Stimulated activated naive CD8-positive, alpha-beta T cell treated with anti-CD3 and anti-CD28 coated beads, Interleukin-15, amount 100 ng/mL, for 72 hours (primary cell): ENCODE measurements around the gene SDCCAG8.

ENCODE experiments used
- ATAC-seq: fragments of 150-1000 bp; cut with Tn5 transposase; 2 replicates; pipeline ENCODE4 v1.10.0; 2021; ENCODE audit warnings: mild to moderate bottlenecking, moderate library complexity
- DNase-seq, 2 donors: peaks; one replicate each; pipeline ENCODE4 v3.0.0; 2021 to 2022
- H3K27ac Mint-ChIP-seq, 2 donors: one replicate each; pipeline ENCODE4 v1.8.0; 2022; ENCODE audit warnings: mild to moderate bottlenecking in 2 of 2, mixed read lengths in 2 of 2, moderate library complexity in 2 of 2
- H3K27me3 Mint-ChIP-seq: one replicate; pipeline ENCODE4 v1.8.0; 2022; ENCODE audit warnings: mixed read lengths
- H3K4me1 Mint-ChIP-seq: one replicate; pipeline ENCODE4 v1.8.0; 2022; ENCODE audit warnings: mild to moderate bottlenecking, mixed read lengths
- H3K4me3 Mint-ChIP-seq, 2 donors: one replicate each; pipeline ENCODE4 v1.8.0; 2022; ENCODE audit warnings: mild to moderate bottlenecking in 2 of 2, mixed read lengths in 2 of 2, moderate library complexity in 1 of 2
- H3K9me3 Mint-ChIP-seq, 2 donors: one replicate each; pipeline ENCODE4 v1.8.0; 2022; ENCODE audit warnings: mixed read lengths in 2 of 2

SDCCAG8 gene

GRCh38 chr1:243397613-243398321 is 141.9 kb downstream of the SDCCAG8 start:
- Mint-ChIP-seq H3K4me1 (peaks cover 8% of the 10 kb centered on the region), H3K27me3 (no peaks in the 10 kb centered on the region), H3K4me3 (no peak overlapping the region), H3K27ac (no peak overlapping the region), H3K9me3 (no peaks in the 10 kb centered on the region)
- ATAC-seq (no peak), DNase-seq (no peak)

- H3K9me3 Mint-ChIP-seq: no peaks in the 10 kb centered on the region
- peaks cover 8% of the 10 kb centered on the region for H3K4me1 Mint-ChIP-seq
- H3K27me3 Mint-ChIP-seq: no peaks in the 10 kb centered on the region
- H3K27ac Mint-ChIP-seq: no peak overlapping the region
- DNase-seq (no peak), ATAC-seq (no peak)
- no peak overlapping the region for H3K4me3 Mint-ChIP-seq
Observed at GRCh38 chr1:243399561-243400155, 143.8 kb downstream of the SDCCAG8 start.

GRCh38 chr1:243402868-243403267 is 147.0 kb downstream of the SDCCAG8 start:
- Mint-ChIP-seq H3K27me3 (no peaks in the 10 kb centered on the region), H3K9me3 (no peaks in the 10 kb centered on the region), H3K4me1 (peaks cover 17% of the 10 kb centered on the region), H3K27ac (no peak overlapping the region), H3K4me3 (no peak overlapping the region)
- DNase-seq (no peak), ATAC-seq (no peak)

GRCh38 chr1:243406424-243406823 is 150.6 kb downstream of the SDCCAG8 start:
- no peak overlapping the region for H3K27ac Mint-ChIP-seq

GRCh38 chr1:243407284-243408018 is 151.6 kb downstream of the SDCCAG8 start:
- H3K4me1 Mint-ChIP-seq: peaks cover 9% of the 10 kb centered on the region
- no peak for ATAC-seq
- no peaks in the 10 kb centered on the region for H3K27me3 Mint-ChIP-seq
- no peak overlapping the region for H3K4me3 Mint-ChIP-seq
- H3K27ac Mint-ChIP-seq: no peak overlapping the region
- H3K9me3 Mint-ChIP-seq: no peaks in the 10 kb centered on the region
- DNase-seq: no peak

More at GRCh38 chr1:243406424-243406823, 150.6 kb downstream of the SDCCAG8 start:
- no peaks in the 10 kb centered on the region for H3K27me3 Mint-ChIP-seq
- no peak for DNase-seq
- no peaks in the 10 kb centered on the region for H3K9me3 Mint-ChIP-seq
- H3K4me3 Mint-ChIP-seq: no peak overlapping the region
- H3K4me1 Mint-ChIP-seq: peaks cover 9% of the 10 kb centered on the region
- ATAC-seq: no peak

- ATAC-seq (no peak), DNase-seq (no peak)
- H3K27ac Mint-ChIP-seq: no peak overlapping the region
- no peaks in the 10 kb centered on the region for H3K9me3 Mint-ChIP-seq
- no peaks in the 10 kb centered on the region for H3K27me3 Mint-ChIP-seq
- H3K4me3 Mint-ChIP-seq: no peak overlapping the region
- H3K4me1 Mint-ChIP-seq: peaks cover 11% of the 10 kb centered on the region
Observed at GRCh38 chr1:243408479-243408878, 152.6 kb downstream of the SDCCAG8 start.

- ATAC-seq (no peak), DNase-seq (no peak)
- H3K4me1 Mint-ChIP-seq: peaks cover 19% of the 10 kb centered on the region
- H3K27ac Mint-ChIP-seq: no peak overlapping the region
- H3K9me3 Mint-ChIP-seq: no peaks in the 10 kb centered on the region
- no peak overlapping the region for H3K4me3 Mint-ChIP-seq
- H3K27me3 Mint-ChIP-seq: no peaks in the 10 kb centered on the region
Observed at GRCh38 chr1:243409284-243409683, 153.4 kb downstream of the SDCCAG8 start.

- no peak overlapping the region for H3K4me3 Mint-ChIP-seq
- DNase-seq: no peak
- peak overlapping the region in 1 of 2 donors; percentile 2 for H3K27ac Mint-ChIP-seq
- H3K4me1 Mint-ChIP-seq: peaks cover 31% of the 10 kb centered on the region
- H3K9me3 Mint-ChIP-seq: no peaks in the 10 kb centered on the region
- ATAC-seq: no peak
- H3K27me3 Mint-ChIP-seq: no peaks in the 10 kb centered on the region
Observed at GRCh38 chr1:243411472-243411871, 155.6 kb downstream of the SDCCAG8 start.

- DNase-seq (no peak), ATAC-seq (peak; percentile 45)
- H3K4me3 Mint-ChIP-seq: no peak overlapping the region
- peaks cover 24% of the 10 kb centered on the region for H3K4me1 Mint-ChIP-seq
- H3K9me3 Mint-ChIP-seq: no peaks in the 10 kb centered on the region
- no peaks in the 10 kb centered on the region for H3K27me3 Mint-ChIP-seq
- H3K27ac Mint-ChIP-seq: peak overlapping the region in 1 of 2 donors; percentile 23
Observed at GRCh38 chr1:243413431-243414151, 157.8 kb downstream of the SDCCAG8 start.

GRCh38 chr1:243414152-243414494 is 158.3 kb downstream of the SDCCAG8 start:
- DNase-seq (no peak), ATAC-seq (no peak)
- Mint-ChIP-seq H3K4me1 (peaks cover 24% of the 10 kb centered on the region), H3K27ac (no peak overlapping the region), H3K27me3 (no peaks in the 10 kb centered on the region), H3K4me3 (no peak overlapping the region), H3K9me3 (no peaks in the 10 kb centered on the region)

GRCh38 chr1:243415663-243416408 is 160.0 kb downstream of the SDCCAG8 start:
- H3K4me3 Mint-ChIP-seq: no peak overlapping the region
- no peaks in the 10 kb centered on the region for H3K9me3 Mint-ChIP-seq
- H3K27me3 Mint-ChIP-seq: no peaks in the 10 kb centered on the region
- peaks cover 35% of the 10 kb centered on the region for H3K4me1 Mint-ChIP-seq
- ATAC-seq: no peak
- no peak for DNase-seq
- no peak overlapping the region for H3K27ac Mint-ChIP-seq

GRCh38 chr1:243416495-243416894 is 160.7 kb downstream of the SDCCAG8 start:
- no peak for DNase-seq
- Mint-ChIP-seq H3K9me3 (no peaks in the 10 kb centered on the region), H3K4me3 (peak overlapping the region in 1 of 2 donors; percentile 38), H3K4me1 (peaks cover 42% of the 10 kb centered on the region), H3K27me3 (no peaks in the 10 kb centered on the region), H3K27ac (peak overlapping the region in 1 of 2 donors; percentile 29)
- peak; percentile 89 for ATAC-seq

- H3K4me3 Mint-ChIP-seq: no peak overlapping the region
- ATAC-seq (no peak), DNase-seq (no peak)
- peaks cover 40% of the 10 kb centered on the region for H3K4me1 Mint-ChIP-seq
- H3K27me3 Mint-ChIP-seq: no peaks in the 10 kb centered on the region
- no peak overlapping the region for H3K27ac Mint-ChIP-seq
- no peaks in the 10 kb centered on the region for H3K9me3 Mint-ChIP-seq
Observed at GRCh38 chr1:243420016-243420945, 164.4 kb downstream of the SDCCAG8 start.

GRCh38 chr1:243420946-243421685 is 165.3 kb downstream of the SDCCAG8 start:
- ATAC-seq (no peak), DNase-seq (no peak)
- no peaks in the 10 kb centered on the region for H3K9me3 Mint-ChIP-seq
- peak overlapping the region; percentile 50 to 52 for H3K4me3 Mint-ChIP-seq
- peaks cover 32% of the 10 kb centered on the region for H3K4me1 Mint-ChIP-seq
- H3K27me3 Mint-ChIP-seq: no peaks in the 10 kb centered on the region
- peak overlapping the region in 1 of 2 donors; percentile 43 for H3K27ac Mint-ChIP-seq
